HEK293 (cell line): ENCODE measurements around the gene GALNT10.

Source experiments
- CTCF ChIA-PET: fragments of 350-600 bp; formaldehyde crosslinking; extraction: SDS; loops from one replicate; lab custom pipeline; 2021; ENCODE audit warnings: antibody characterized with exemption; lab: Yijun Ruan, JAX
- POLR2A ChIA-PET: fragments of 300-600 bp; formaldehyde crosslinking; extraction: SDS; loops from one replicate; lab custom pipeline; 2020; ENCODE audit warnings: antibody characterized with exemption, inconsistent platforms; lab: Yijun Ruan, JAX
- H3K27ac ChIP-seq: fragments of 200-500 bp; sonication (Bioruptor generic); 2 replicates; pipeline ENCODE4 v1.5.1; 2014; ENCODE audit warnings: low read depth, low read length, control low read depth, inconsistent platforms; ENCODE audit errors: extremely low read depth
- H3K36me3 ChIP-seq, 2 experiments: fragments of 200-500 bp in 1 of 2; sonication (Bioruptor generic) in 1 of 2; 1 replicate in 1 of 2; 2 replicates in 1 of 2; pipeline ENCODE4 v1.5.1; 2014 to 2017; ENCODE audit warnings: inconsistent platforms in 2 of 2, low read length in 2 of 2; ENCODE audit not compliant: control insufficient read depth in 2 of 2, insufficient read depth in 1 of 2
- H3K4me1 ChIP-seq: fragments of 200-500 bp; sonication (Bioruptor generic); 2 replicates; pipeline ENCODE4 v1.5.1; 2014; ENCODE audit warnings: mild to moderate bottlenecking, low read length, inconsistent platforms; ENCODE audit not compliant: control insufficient read depth, insufficient read depth
- H3K4me3 ChIP-seq: 2 replicates; pipeline ENCODE4 v1.5.1; 2011; ENCODE audit warnings: low read depth, mild to moderate bottlenecking, control low read depth, low read length, moderate library complexity
- H3K9me3 ChIP-seq: fragments of 200-500 bp; sonication (Bioruptor generic); 2 replicates; pipeline ENCODE4 v1.5.1; 2014; ENCODE audit warnings: low read depth, low read length, inconsistent platforms; ENCODE audit not compliant: control insufficient read depth, insufficient read depth
- BCL11A ChIP-seq: fragments of 450-650 bp; formaldehyde crosslinking; IDR thresholded peaks from 2 replicates; pipeline ENCODE4 v1.5.1; 2016; ENCODE audit warnings: low read depth, missing biosample characterization, missing genetic modification characterization
- CTCF ChIP-seq: fragments of 450-650 bp; formaldehyde crosslinking; IDR thresholded peaks from 2 replicates; pipeline ENCODE4 v1.5.1; 2016; ENCODE audit warnings: missing biosample characterization, missing genetic modification characterization
- MYNN ChIP-seq: fragments of 450-650 bp; formaldehyde crosslinking; IDR thresholded peaks from 2 replicates; pipeline ENCODE4 v1.5.1; 2016; ENCODE audit warnings: missing biosample characterization, missing genetic modification characterization, borderline replicate concordance
- PRDM1 ChIP-seq: fragments of 450-650 bp; formaldehyde crosslinking; IDR thresholded peaks from 2 replicates; pipeline ENCODE4; 2016; ENCODE audit warnings: missing biosample characterization, missing genetic modification characterization
- SETDB1 ChIP-seq: IDR thresholded peaks from one replicate; pipeline ENCODE4 v1.6.1; 2017; ENCODE audit warnings: mild to moderate bottlenecking, low read length, moderate library complexity, mixed read lengths; ENCODE audit not compliant: insufficient read length
- TSHZ1 ChIP-seq: fragments of 450-650 bp; formaldehyde crosslinking; IDR thresholded peaks from 2 replicates; pipeline ENCODE4 v1.5.1; 2016; ENCODE audit warnings: missing biosample characterization, missing genetic modification characterization, borderline replicate concordance
- YY1 ChIP-seq: fragments of 450-650 bp; formaldehyde crosslinking; IDR thresholded peaks from 2 replicates; pipeline ENCODE4 v1.5.1; 2018; ENCODE audit warnings: missing biosample characterization, missing genetic modification characterization
- ZBTB17 ChIP-seq: fragments of 450-650 bp; formaldehyde crosslinking; IDR thresholded peaks from 2 replicates; pipeline ENCODE4 v1.5.1; 2016; ENCODE audit warnings: missing biosample characterization, missing genetic modification characterization
- ZNF169 ChIP-seq: fragments of 450-650 bp; formaldehyde crosslinking; IDR thresholded peaks from 2 replicates; pipeline ENCODE4 v1.5.1; 2016; ENCODE audit warnings: missing biosample characterization, missing genetic modification characterization
- ZNF174 ChIP-seq: fragments of 450-650 bp; formaldehyde crosslinking; IDR thresholded peaks from 2 replicates; pipeline ENCODE4 v1.5.0; 2017; ENCODE audit warnings: missing biosample characterization, mild to moderate bottlenecking, missing genetic modification characterization
- ZNF175 ChIP-seq: fragments of 450-650 bp; formaldehyde crosslinking; IDR thresholded peaks from 2 replicates; pipeline ENCODE4 v1.5.1; 2016; ENCODE audit warnings: missing biosample characterization, missing genetic modification characterization
- ZNF18 ChIP-seq: fragments of 450-650 bp; formaldehyde crosslinking; IDR thresholded peaks from 2 replicates; pipeline ENCODE4 v1.5.1; 2016; ENCODE audit warnings: missing biosample characterization, missing genetic modification characterization
- ZNF2 ChIP-seq: fragments of 450-650 bp; formaldehyde crosslinking; IDR thresholded peaks from 2 replicates; pipeline ENCODE4 v1.5.1; 2016; ENCODE audit warnings: missing biosample characterization, missing genetic modification characterization
- ZNF266 ChIP-seq: fragments of 450-650 bp; formaldehyde crosslinking; IDR thresholded peaks from 2 replicates; pipeline ENCODE4 v1.5.1; 2016; ENCODE audit warnings: missing biosample characterization, missing genetic modification characterization, low read depth
- ZNF324 ChIP-seq: fragments of 450-650 bp; formaldehyde crosslinking; IDR thresholded peaks from 2 replicates; pipeline ENCODE4 v1.5.1; 2016; ENCODE audit warnings: missing biosample characterization, missing genetic modification characterization
- ZNF366 ChIP-seq: fragments of 450-650 bp; formaldehyde crosslinking; conservative IDR thresholded peaks from 2 replicates; pipeline ENCODE4 v1.5.1; 2016; ENCODE audit warnings: missing biosample characterization, missing genetic modification characterization
- ZNF558 ChIP-seq: fragments of 450-650 bp; formaldehyde crosslinking; IDR thresholded peaks from 2 replicates; pipeline ENCODE4 v1.5.1; 2016; ENCODE audit warnings: missing biosample characterization, missing genetic modification characterization
- ZNF571 ChIP-seq: fragments of 450-650 bp; formaldehyde crosslinking; IDR thresholded peaks from 2 replicates; pipeline ENCODE4 v1.5.0; 2017; ENCODE audit warnings: missing biosample characterization, missing genetic modification characterization
- ZNF629 ChIP-seq: fragments of 450-650 bp; formaldehyde crosslinking; IDR thresholded peaks from 2 replicates; pipeline ENCODE4 v1.5.1; 2017; ENCODE audit warnings: missing biosample characterization, missing genetic modification characterization
- ZNF654 ChIP-seq: fragments of 450-650 bp; formaldehyde crosslinking; IDR thresholded peaks from 2 replicates; pipeline ENCODE4 v1.5.1; 2016; ENCODE audit warnings: low read depth, missing biosample characterization, missing genetic modification characterization
- ZNF660 ChIP-seq: fragments of 450-650 bp; IDR thresholded peaks from 2 replicates; pipeline ENCODE4 v1.5.1; 2018; ENCODE audit warnings: missing biosample characterization, mild to moderate bottlenecking, missing genetic modification characterization
- ZNF670 ChIP-seq: fragments of 450-650 bp; formaldehyde crosslinking; IDR thresholded peaks from 2 replicates; pipeline ENCODE4 v1.5.1; 2016; ENCODE audit warnings: missing biosample characterization, missing genetic modification characterization, low read depth
- ZNF777 ChIP-seq: fragments of 450-650 bp; formaldehyde crosslinking; IDR thresholded peaks from 2 replicates; pipeline ENCODE4 v1.5.1; 2017; ENCODE audit warnings: missing biosample characterization, missing genetic modification characterization, borderline replicate concordance
- ZNF792 ChIP-seq: fragments of 450-650 bp; formaldehyde crosslinking; IDR thresholded peaks from 2 replicates; pipeline ENCODE4 v1.5.1; 2016; ENCODE audit warnings: missing biosample characterization, missing genetic modification characterization
- ZNF837 ChIP-seq: fragments of 450-650 bp; formaldehyde crosslinking; IDR thresholded peaks from 2 replicates; pipeline ENCODE4 v1.5.1; 2016; ENCODE audit warnings: missing biosample characterization, missing genetic modification characterization
- TF ChIP-seq, protein P1 (sequence below): fragments of 450-650 bp; formaldehyde crosslinking; IDR thresholded peaks from 2 replicates; pipeline ENCODE4 v1.5.1; 2016; ENCODE audit warnings: missing biosample characterization, missing genetic modification characterization
- TF ChIP-seq, protein P2 (sequence below): fragments of 450-650 bp; formaldehyde crosslinking; IDR thresholded peaks from 2 replicates; pipeline ENCODE4 v1.5.1; 2016; ENCODE audit warnings: missing biosample characterization, missing genetic modification characterization

GALNT10 gene

DNA sequence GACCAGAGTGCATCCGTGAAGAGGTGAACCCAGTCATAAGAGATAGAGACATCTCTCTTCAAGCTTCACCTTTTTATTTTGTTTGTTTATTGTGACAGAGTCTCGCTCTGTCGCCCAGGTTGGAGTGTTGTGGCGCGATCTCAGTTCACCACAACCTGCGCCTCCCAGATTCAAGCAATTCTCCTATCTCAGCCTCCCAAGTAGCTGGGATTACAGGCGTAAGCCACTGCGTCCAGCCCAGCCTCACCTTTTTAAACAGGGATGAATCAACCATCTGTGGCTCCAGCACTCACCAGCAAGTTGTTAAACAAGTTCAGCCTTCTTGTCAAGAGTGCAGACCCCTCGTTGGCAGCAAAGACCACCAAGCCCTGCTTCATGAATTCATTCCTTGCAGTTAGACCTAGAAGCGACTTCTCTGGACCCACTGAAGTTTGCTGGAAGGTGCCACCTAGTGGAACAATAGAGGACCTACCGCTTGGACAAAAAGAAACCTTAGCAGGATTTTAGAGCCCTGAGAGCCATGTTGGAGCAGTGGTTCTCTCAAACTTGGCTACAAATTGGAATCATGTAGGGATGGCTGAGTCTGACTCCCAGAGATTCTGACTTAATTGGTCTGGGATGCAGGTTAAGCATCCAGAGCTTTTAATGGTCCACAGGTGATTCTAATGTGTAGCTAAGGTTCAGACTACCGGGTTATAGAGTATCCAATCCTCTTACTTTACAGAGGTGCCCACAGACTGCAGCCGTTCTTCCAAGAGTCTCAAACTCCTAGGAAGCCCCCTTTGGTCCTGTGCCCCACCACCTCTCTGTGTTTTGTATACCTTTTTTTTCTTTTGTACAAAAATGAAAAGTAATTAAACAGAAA is 10.5 kb upstream of the GALNT10 start:
- no peaks in the 10 kb centered on the region for H3K36me3 ChIP-seq
- no peak overlapping the region for H3K27ac ChIP-seq
- TF ChIP-seq BCL11A (tag by site-specific recombination) (no peak), ZNF670 (tag by site-specific recombination) (no peak), YY1 (tag by site-specific recombination) (no peak), ZNF366 (tag by site-specific recombination) (no peak), ZNF175 (tag by site-specific recombination) (no peak), ZBTB17 (tag by site-specific recombination) (no peak), ZNF629 (no peak), ZNF558 (tag by site-specific recombination) (no peak), MYNN (tag by site-specific recombination) (no peak), ZNF2 (peak; percentile 75; the same call in 1 of the 2 replicates), ZNF777 (tag by site-specific recombination) (no peak), ZNF266 (no peak), TSHZ1 (no peak), ZNF174 (no peak), SETDB1 (no peak), ZNF792 (tag by site-specific recombination) (no peak), ZNF837 (tag by site-specific recombination) (no peak), ZNF324 (tag by site-specific recombination) (no peak), ZNF18 (tag by site-specific recombination) (peak; percentile 37; the same call in 1 of the 2 replicates), ZNF571 (tag by site-specific recombination) (no peak), PRDM1 (tag by site-specific recombination) (no peak), ZNF660 (tag by site-specific recombination) (peak; percentile 12; the same call in 1 of the 2 replicates), CTCF (tag by site-specific recombination) (peak; percentile 57), ZNF654 (tag by site-specific recombination) (peak; percentile 84), ZNF169 (tag by site-specific recombination) (no peak)
- TF ChIP-seq, protein P1, sequence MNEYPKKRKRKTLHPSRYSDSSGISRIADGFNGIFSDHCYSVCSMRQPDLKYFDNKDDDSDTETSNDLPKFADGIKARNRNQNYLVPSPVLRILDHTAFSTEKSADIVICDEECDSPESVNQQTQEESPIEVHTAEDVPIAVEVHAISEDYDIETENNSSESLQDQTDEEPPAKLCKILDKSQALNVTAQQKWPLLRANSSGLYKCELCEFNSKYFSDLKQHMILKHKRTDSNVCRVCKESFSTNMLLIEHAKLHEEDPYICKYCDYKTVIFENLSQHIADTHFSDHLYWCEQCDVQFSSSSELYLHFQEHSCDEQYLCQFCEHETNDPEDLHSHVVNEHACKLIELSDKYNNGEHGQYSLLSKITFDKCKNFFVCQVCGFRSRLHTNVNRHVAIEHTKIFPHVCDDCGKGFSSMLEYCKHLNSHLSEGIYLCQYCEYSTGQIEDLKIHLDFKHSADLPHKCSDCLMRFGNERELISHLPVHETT, result no peak
- TF ChIP-seq, protein P2, sequence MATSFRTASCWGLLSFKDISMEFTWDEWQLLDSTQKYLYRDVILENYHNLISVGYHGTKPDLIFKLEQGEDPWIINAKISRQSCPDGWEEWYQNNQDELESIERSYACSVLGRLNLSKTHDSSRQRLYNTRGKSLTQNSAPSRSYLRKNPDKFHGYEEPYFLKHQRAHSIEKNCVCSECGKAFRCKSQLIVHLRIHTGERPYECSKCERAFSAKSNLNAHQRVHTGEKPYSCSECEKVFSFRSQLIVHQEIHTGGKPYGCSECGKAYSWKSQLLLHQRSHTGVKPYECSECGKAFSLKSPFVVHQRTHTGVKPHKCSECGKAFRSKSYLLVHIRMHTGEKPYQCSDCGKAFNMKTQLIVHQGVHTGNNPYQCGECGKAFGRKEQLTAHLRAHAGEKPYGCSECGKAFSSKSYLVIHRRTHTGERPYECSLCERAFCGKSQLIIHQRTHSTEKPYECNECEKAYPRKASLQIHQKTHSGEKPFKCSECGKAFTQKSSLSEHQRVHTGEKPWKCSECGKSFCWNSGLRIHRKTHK (tag by site-specific recombination), result no peak
- peaks cover 3% of the 10 kb centered on the region for H3K4me1 ChIP-seq
- ChIA-PET POLR2A (no interaction called here), CTCF (interaction anchor here (0.5 to 12.7 kb wide), 22 partner anchors 10 to 1647 kb away, joined by 3 to 143 read pairs (median 4); partner anchors contain the start of gene GALNT10)
- no peaks in the 10 kb centered on the region for H3K9me3 ChIP-seq
- H3K4me3 ChIP-seq, result no peak overlapping the region
